ENCODE results near the gene CDH10.

The CDH10 gene

GRCh38 chr5:24624872-24625271, 19.9 kb downstream of the CDH10 start:
- no peak overlapping the region for H3K4me3 Mint-ChIP-seq

DNA sequence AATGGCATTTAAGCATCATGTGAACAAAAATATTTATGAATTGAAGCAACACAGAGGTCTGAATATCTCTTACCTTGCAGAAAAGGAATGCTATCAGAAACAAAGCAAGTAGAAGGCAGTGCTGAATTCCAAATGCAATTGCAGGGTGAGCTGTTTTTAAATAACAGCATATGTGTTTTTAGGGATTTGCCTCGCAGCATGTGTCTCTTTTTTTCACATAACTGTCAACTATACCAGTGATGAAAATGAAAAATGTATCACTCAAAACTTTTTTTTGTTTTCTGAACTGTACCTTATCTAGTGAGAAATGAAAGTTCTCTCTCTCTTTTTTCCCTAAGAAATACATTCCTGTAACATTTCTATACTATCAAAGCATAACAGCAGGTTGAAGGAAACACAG, 21.2 kb downstream of the CDH10 start:
- H3K4me3 Mint-ChIP-seq = no peak overlapping the region
- no peak overlapping the region for H3K27ac Mint-ChIP-seq
- no peaks in the 10 kb centered on the region for H3K36me3 Mint-ChIP-seq
- H3K4me1 Mint-ChIP-seq (ENCODE audit: low read depth) = no peaks in the 10 kb centered on the region
- H3K27me3 Mint-ChIP-seq = no peaks in the 10 kb centered on the region
- H3K9me3 Mint-ChIP-seq (ENCODE audit: low read depth) = no peaks in the 10 kb centered on the region

More at GRCh38 chr5:24624872-24625271, 19.9 kb downstream of the CDH10 start:
- Mint-ChIP-seq H3K27ac (no peak overlapping the region), H3K9me3 (ENCODE audit: low read depth) (no peaks in the 10 kb centered on the region), H3K27me3 (no peaks in the 10 kb centered on the region), H3K4me1 (ENCODE audit: low read depth) (no peaks in the 10 kb centered on the region), H3K36me3 (no peaks in the 10 kb centered on the region)

DNA sequence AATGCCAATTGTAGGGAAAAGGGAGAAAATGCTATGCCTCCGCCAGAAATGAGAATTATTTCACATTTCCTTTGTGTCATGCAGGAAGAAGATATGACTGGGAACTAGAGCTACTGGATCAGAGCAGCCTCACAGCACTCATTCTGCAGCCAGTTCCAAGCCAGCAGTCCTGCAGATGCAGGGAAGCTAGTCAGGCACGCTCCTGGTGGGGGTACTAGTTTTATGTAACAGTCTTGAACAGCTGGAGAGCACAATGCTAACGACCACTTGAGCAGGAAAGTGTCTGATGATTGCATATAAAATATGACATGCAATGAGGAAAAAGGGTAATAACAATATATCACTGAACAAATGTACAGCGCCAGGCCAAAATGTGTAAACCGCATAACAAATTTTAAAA, 21.7 kb downstream of the CDH10 start:
- Mint-ChIP-seq H3K27me3 (no peaks in the 10 kb centered on the region), H3K4me3 (no peak overlapping the region), H3K9me3 (ENCODE audit: low read depth) (no peaks in the 10 kb centered on the region), H3K27ac (no peak overlapping the region), H3K36me3 (no peaks in the 10 kb centered on the region), H3K4me1 (ENCODE audit: low read depth) (no peaks in the 10 kb centered on the region)

DNA sequence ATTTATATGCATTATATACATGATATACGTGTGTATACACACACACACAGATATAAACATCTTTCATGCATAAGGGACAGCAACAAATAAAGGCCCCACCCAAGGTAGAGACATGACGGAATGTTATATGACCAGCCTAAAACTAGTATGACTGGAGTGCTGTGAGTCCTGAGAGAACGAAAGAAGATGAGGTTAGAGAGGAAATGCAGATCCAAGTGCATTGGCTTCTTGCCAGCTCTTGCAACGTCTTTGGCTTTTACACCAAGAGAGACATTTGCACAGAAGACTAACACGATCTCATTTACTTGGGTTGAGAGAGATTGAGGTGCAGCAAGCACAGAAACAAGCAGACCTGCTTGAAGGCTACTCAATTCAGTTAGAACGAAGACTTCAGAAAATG, 23.0 kb downstream of the CDH10 start:
- H3K9me3 Mint-ChIP-seq (ENCODE audit: low read depth) = no peaks in the 10 kb centered on the region
- no peaks in the 10 kb centered on the region for H3K4me1 Mint-ChIP-seq (ENCODE audit: low read depth)
- H3K27ac Mint-ChIP-seq = no peak overlapping the region
- no peaks in the 10 kb centered on the region for H3K27me3 Mint-ChIP-seq
- no peak overlapping the region for H3K4me3 Mint-ChIP-seq
- no peaks in the 10 kb centered on the region for H3K36me3 Mint-ChIP-seq

DNA sequence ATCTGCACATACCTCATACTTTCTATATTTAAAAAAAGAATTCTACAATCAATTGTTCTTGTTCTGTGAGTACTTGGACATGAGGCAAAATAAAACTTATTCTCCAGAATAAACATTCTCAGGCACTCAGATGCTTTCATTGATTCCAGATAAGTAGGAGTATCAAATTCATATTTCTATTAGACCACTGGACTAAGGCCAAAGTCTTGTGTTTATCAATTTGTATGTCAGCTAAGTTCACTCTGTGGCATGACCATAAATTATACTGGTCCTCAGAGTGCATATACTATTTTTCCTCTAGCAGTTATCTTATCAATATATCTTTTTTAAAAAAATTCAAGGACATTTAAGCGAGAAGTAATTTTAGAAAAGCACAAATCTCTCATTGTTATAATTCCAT, 28.2 kb downstream of the CDH10 start:
- H3K27ac Mint-ChIP-seq = no peak overlapping the region
- H3K4me3 Mint-ChIP-seq = no peak overlapping the region
- H3K4me1 Mint-ChIP-seq (ENCODE audit: low read depth) = no peaks in the 10 kb centered on the region
- no peaks in the 10 kb centered on the region for H3K27me3 Mint-ChIP-seq
- peaks cover 3% of the 10 kb centered on the region for H3K9me3 Mint-ChIP-seq (ENCODE audit: low read depth)
- no peaks in the 10 kb centered on the region for H3K36me3 Mint-ChIP-seq

- Mint-ChIP-seq H3K4me1 (ENCODE audit: low read depth) (no peaks in the 10 kb centered on the region), H3K4me3 (no peak overlapping the region), H3K9me3 (ENCODE audit: low read depth) (peaks cover 4% of the 10 kb centered on the region), H3K36me3 (no peaks in the 10 kb centered on the region), H3K27me3 (no peaks in the 10 kb centered on the region), H3K27ac (no peak overlapping the region)
Measured at GRCh38 chr5:24615159-24615558, 29.6 kb downstream of the CDH10 start.

DNA sequence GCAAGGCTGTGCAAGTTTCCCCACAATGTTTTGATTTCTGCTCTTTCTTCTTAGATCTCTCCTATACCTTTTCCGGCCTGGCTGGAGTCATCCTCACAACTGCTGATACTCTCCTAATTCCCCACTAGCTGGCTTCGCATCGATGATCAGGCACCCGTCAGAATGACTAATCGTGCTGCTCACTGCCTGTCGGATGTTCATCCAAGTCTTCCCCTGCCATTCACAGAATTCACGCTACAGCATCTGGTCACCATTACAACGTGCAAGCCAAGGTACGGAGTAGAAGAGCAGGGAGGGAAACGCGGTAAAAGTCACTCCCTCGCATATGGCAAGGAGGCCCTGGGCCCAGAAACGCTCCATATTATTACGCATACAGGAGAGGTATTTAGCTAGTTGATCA, 35.1 kb downstream of the CDH10 start:
- Mint-ChIP-seq H3K4me3 (no peak overlapping the region), H3K27ac (no peak overlapping the region), H3K9me3 (ENCODE audit: low read depth) (peaks cover 16% of the 10 kb centered on the region), H3K36me3 (no peaks in the 10 kb centered on the region), H3K27me3 (no peaks in the 10 kb centered on the region), H3K4me1 (ENCODE audit: low read depth) (no peaks in the 10 kb centered on the region)

DNA sequence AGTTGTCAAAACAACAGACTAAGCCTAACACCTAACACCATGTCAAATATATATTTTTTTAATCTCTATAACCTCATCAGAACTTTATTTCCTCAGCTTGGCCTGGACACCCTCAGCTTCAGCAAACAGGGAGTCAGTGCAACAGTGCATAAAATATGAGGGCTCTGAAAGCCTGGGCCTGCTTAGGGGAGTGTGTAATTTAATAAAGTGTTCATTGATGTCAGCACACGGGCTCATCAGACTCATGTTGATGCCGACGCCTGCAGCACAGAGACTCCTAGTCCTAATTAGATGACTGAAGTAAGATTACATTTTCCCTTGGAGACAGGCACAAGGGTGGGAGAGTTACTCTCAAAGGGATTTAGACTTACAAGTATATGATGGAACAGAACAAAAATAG, 37.8 kb downstream of the CDH10 start:
- H3K4me3 Mint-ChIP-seq = no peak overlapping the region
- H3K4me1 Mint-ChIP-seq (ENCODE audit: low read depth) = no peaks in the 10 kb centered on the region
- H3K9me3 Mint-ChIP-seq (ENCODE audit: low read depth) = peaks cover 16% of the 10 kb centered on the region
- no peaks in the 10 kb centered on the region for H3K27me3 Mint-ChIP-seq
- no peak overlapping the region for H3K27ac Mint-ChIP-seq
- H3K36me3 Mint-ChIP-seq = no peaks in the 10 kb centered on the region

GRCh38 chr5:24602188-24602587, 42.6 kb downstream of the CDH10 start:
- no peaks in the 10 kb centered on the region for H3K4me1 Mint-ChIP-seq (ENCODE audit: low read depth)

GRCh38 chr5:24598956-24599355, 45.8 kb downstream of the CDH10 start:
- no peak overlapping the region for H3K4me3 Mint-ChIP-seq
- no peak overlapping the region for H3K27ac Mint-ChIP-seq
- no peaks in the 10 kb centered on the region for H3K4me1 Mint-ChIP-seq (ENCODE audit: low read depth)

More at GRCh38 chr5:24602188-24602587, 42.6 kb downstream of the CDH10 start:
- H3K4me3 Mint-ChIP-seq = no peak overlapping the region
- H3K36me3 Mint-ChIP-seq = no peaks in the 10 kb centered on the region
- H3K27me3 Mint-ChIP-seq = no peaks in the 10 kb centered on the region
- H3K9me3 Mint-ChIP-seq (ENCODE audit: low read depth) = peaks cover 8% of the 10 kb centered on the region
- H3K27ac Mint-ChIP-seq = no peak overlapping the region

DNA sequence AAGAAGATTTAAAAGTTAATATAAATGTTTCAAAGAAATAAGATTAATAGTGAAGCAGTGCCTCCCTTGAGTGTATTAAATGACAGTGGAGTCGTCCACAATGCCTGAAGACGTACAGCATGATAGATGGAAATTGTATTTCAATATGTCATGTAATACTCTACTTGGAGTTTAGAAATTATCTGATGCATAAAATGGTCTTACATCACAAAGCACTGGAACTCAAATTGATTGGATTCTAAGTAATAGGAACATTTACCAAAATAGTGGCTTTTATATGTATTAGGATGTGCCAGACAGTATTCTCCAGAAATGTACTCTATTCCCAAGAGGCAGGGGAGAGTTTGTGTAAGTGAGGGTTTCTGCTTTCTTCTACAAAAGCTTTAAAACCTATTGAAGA, 49.4 kb downstream of the CDH10 start:
- Mint-ChIP-seq H3K27ac (no peak overlapping the region), H3K4me1 (ENCODE audit: low read depth) (no peaks in the 10 kb centered on the region), H3K27me3 (no peaks in the 10 kb centered on the region), H3K36me3 (no peaks in the 10 kb centered on the region), H3K4me3 (no peak overlapping the region), H3K9me3 (ENCODE audit: low read depth) (no peaks in the 10 kb centered on the region)

More at GRCh38 chr5:24598956-24599355, 45.8 kb downstream of the CDH10 start:
- no peaks in the 10 kb centered on the region for H3K9me3 Mint-ChIP-seq (ENCODE audit: low read depth)
- H3K27me3 Mint-ChIP-seq = no peaks in the 10 kb centered on the region
- H3K36me3 Mint-ChIP-seq = no peaks in the 10 kb centered on the region

- no peaks in the 10 kb centered on the region for H3K36me3 Mint-ChIP-seq
- no peaks in the 10 kb centered on the region for H3K27me3 Mint-ChIP-seq
- H3K4me1 Mint-ChIP-seq (ENCODE audit: low read depth) = no peaks in the 10 kb centered on the region
- H3K4me3 Mint-ChIP-seq = no peak overlapping the region
- peaks cover 5% of the 10 kb centered on the region for H3K9me3 Mint-ChIP-seq (ENCODE audit: low read depth)
- no peak overlapping the region for H3K27ac Mint-ChIP-seq
Measured at GRCh38 chr5:24591426-24591825, 53.4 kb downstream of the CDH10 start.

- Mint-ChIP-seq H3K4me3 (no peak overlapping the region), H3K27me3 (no peaks in the 10 kb centered on the region), H3K4me1 (ENCODE audit: low read depth) (no peaks in the 10 kb centered on the region), H3K36me3 (no peaks in the 10 kb centered on the region), H3K9me3 (ENCODE audit: low read depth) (peaks cover 5% of the 10 kb centered on the region), H3K27ac (no peak overlapping the region)
Measured at GRCh38 chr5:24589566-24589965, 55.2 kb downstream of the CDH10 start.

- Mint-ChIP-seq H3K27me3 (no peaks in the 10 kb centered on the region), H3K4me3 (no peak overlapping the region), H3K9me3 (ENCODE audit: low read depth) (peaks cover 18% of the 10 kb centered on the region), H3K27ac (no peak overlapping the region), H3K36me3 (no peaks in the 10 kb centered on the region), H3K4me1 (ENCODE audit: low read depth) (no peaks in the 10 kb centered on the region)
Measured at GRCh38 chr5:24585751-24586150, 59.0 kb downstream of the CDH10 start.

GRCh38 chr5:24571302-24571701, 73.5 kb downstream of the CDH10 start:
- Mint-ChIP-seq H3K27me3 (no peaks in the 10 kb centered on the region), H3K9me3 (ENCODE audit: low read depth) (peaks cover 3% of the 10 kb centered on the region)

GRCh38 chr5:24566933-24567332, 77.8 kb downstream of the CDH10 start:
- H3K9me3 Mint-ChIP-seq (ENCODE audit: low read depth) = peaks cover 12% of the 10 kb centered on the region
- no peaks in the 10 kb centered on the region for H3K27me3 Mint-ChIP-seq
- no peak overlapping the region for H3K4me3 Mint-ChIP-seq
- no peaks in the 10 kb centered on the region for H3K4me1 Mint-ChIP-seq (ENCODE audit: low read depth)
- no peaks in the 10 kb centered on the region for H3K36me3 Mint-ChIP-seq
- no peak overlapping the region for H3K27ac Mint-ChIP-seq

More at GRCh38 chr5:24571302-24571701, 73.5 kb downstream of the CDH10 start:
- Mint-ChIP-seq H3K27ac (no peak overlapping the region), H3K36me3 (no peaks in the 10 kb centered on the region), H3K4me3 (no peak overlapping the region), H3K4me1 (ENCODE audit: low read depth) (no peaks in the 10 kb centered on the region)
